Spleen (tissue), 11 donors: ENCODE results near the gene BLCAP. TPM values are rescaled to one million over a fixed set of nuclear protein-coding genes. Genes with fewer than 3 reads are reported as not detected.

Experiments
- DNase-seq: peaks from one replicate; pipeline ENCODE4 v3.0.0-alpha.2; 2020
- H3K27ac ChIP-seq, 8 donors: fragments of 200-600 bp; sonication (generic) in 7 of 8; 1 replicate in 4 of 8; 2 replicates in 4 of 8; pipeline versions ENCODE4 v1.5.0 to v1.8.0; 2016 to 2021; ENCODE audit warnings: inconsistent platforms in 4 of 8, mild to moderate bottlenecking in 4 of 8, moderate library complexity in 1 of 8
- H3K27me3 ChIP-seq, 7 donors: fragments of 200-600 bp; sonication (generic) in 6 of 7; replicated peaks in 1 of 7; 1 replicate in 4 of 7; 2 replicates in 3 of 7; pipeline versions ENCODE4 v1.5.0 to v1.8.0; 2016 to 2021; ENCODE audit warnings: inconsistent platforms in 3 of 7, mild to moderate bottlenecking in 1 of 7
- H3K36me3 ChIP-seq, 6 donors: fragments of 200-600 bp; sonication (generic) in 5 of 6; 1 replicate in 4 of 6; 2 replicates in 2 of 6; pipeline versions ENCODE4 v1.5.0 to v1.8.0; 2016 to 2021; ENCODE audit warnings: inconsistent platforms in 2 of 6
- H3K4me1 ChIP-seq, 6 donors: fragments of 200-600 bp; sonication (generic) in 5 of 6; 1 replicate in 3 of 6; 2 replicates in 3 of 6; pipeline versions ENCODE4 v1.5.0 to v1.8.0; 2016 to 2021; ENCODE audit warnings: inconsistent platforms in 3 of 6
- H3K4me3 ChIP-seq, 8 donors: fragments of 200-600 bp; sonication (generic) in 7 of 8; 1 replicate in 4 of 8; 2 replicates in 4 of 8; pipeline versions ENCODE4 v1.5.0 to v1.8.0; 2016 to 2021; ENCODE audit warnings: inconsistent platforms in 4 of 8, mild to moderate bottlenecking in 4 of 8, moderate library complexity in 2 of 8
- H3K9me3 ChIP-seq, 8 donors: fragments of 200-600 bp; sonication (generic) in 7 of 8; 1 replicate in 4 of 8; 2 replicates in 4 of 8; pipeline versions ENCODE4 v1.5.0 to v1.8.0; 2016 to 2021; ENCODE audit warnings: inconsistent platforms in 4 of 8
- POLR2A ChIP-seq, 3 donors: fragments of 450-650 bp; IDR thresholded peaks; one replicate each; pipeline ENCODE4 v1.5.1; 2017; ENCODE audit warnings: antibody characterized with exemption in 3 of 3, mild to moderate bottlenecking in 1 of 3
- POLR2AphosphoS5 ChIP-seq, 3 donors: sonication (generic); formaldehyde crosslinking; IDR thresholded peaks; one replicate each; pipeline ENCODE4 v1.5.1; 2017; ENCODE audit warnings: antibody characterized with exemption in 3 of 3
- WGBS, 5 donors: extraction: QIAGEN DNeasy Blood & Tissue Kit in 3 of 5; methylation state at CpG; one replicate each; pipeline versions ENCODE4 v1.1.5 to v1.1.7; 2013 to 2018; 5-methylcytosine and 5-hydroxymethylcytosine counted together
- intact Hi-C: fragments of 100-400 bp; cut with DNase I; formaldehyde crosslinking; loops from one replicate; pipeline ENCODE4 v1.15.0; 2023; ENCODE audit warnings: low total_unique reads
- polyA plus RNA-seq, 3 donors: library from polyadenylated mRNA; stranded (reverse); fragments of 200-250 nt; gene quantifications; one replicate each; pipeline ENCODE4 v1.2.1, GENCODE V29; 2013
- total RNA-seq, 7 donors: library from RNA; depleted of rRNA in 3 of 7; stranded (reverse); fragments of >200 nt in 3 of 7; fragmentation: NEBNext Ultra II Directional in 4 of 7; extraction: Animal tissue kit (Norgen Biotek cat#: 25700) in 4 of 7; gene quantifications; one replicate each; pipeline versions ENCODE4 v1.1.0 to v1.2.1, GENCODE V29; 2016 to 2021
- TF ChIP-seq, protein P1 (sequence below), 11 experiments: fragments of 200-600 bp in 7 of 11; fragments of 450-650 bp in 4 of 11; sonication (generic) in 4 of 11; IDR thresholded peaks in 8 of 11; conservative IDR thresholded peaks in 3 of 11; 1 replicate in 7 of 11; 2 replicates in 4 of 11; pipeline versions ENCODE4 v1.4.0 to v1.8.0; 2016 to 2021; ENCODE audit warnings: antibody characterized with exemption in 11 of 11, inconsistent platforms in 4 of 11, mild to moderate bottlenecking in 1 of 11
- donor health status: healthy with polysubstance abuse.
- donor health status: DM: no; HTN: no; CAD: no; lungs with moderate emphysema.
- donor health status: DM: no; HTN: no; CAD: no.
- donor health status: Bipolar disorder and iron deficiency.
- donor health status: healthy.
- donor health status: DM: no; HTN: no; CAD: no.
- donor health status: DM: yes; HTN: yes; CAD: no.

Gene BLCAP
- total and polyA plus RNA-seq, 10 donors: 56.8 to 94.7 (median 67.3) TPM

DNA sequence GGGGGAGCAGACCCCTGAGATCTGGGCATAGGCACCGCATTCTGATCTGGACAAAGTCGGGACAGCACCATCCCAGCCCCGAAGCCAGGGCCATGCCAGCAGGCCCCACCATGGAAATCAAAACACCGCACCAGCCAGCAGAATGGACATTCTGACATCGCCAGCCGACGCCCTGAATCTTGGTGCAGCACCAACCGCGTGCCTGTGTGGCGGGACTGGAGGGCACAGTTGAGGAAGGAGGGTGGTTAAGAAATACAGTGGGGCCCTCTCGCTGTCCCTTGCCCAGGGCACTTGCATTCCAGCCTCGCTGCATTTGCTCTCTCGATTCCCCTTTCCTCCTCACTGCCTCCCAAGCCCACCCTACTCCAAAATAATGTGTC is 4.7 kb downstream of the BLCAP start:
- peak; percentile 58 for DNase-seq
- Histone ChIP-seq H3K4me3 (no peak overlapping the region), H3K27me3 (no peaks in the 10 kb centered on the region), H3K9me3 (no peaks in the 10 kb centered on the region), H3K27ac (no peak overlapping the region), H3K4me1 (peaks cover 16 to 91% (median 72%) of the 10 kb centered on the region in 6 donors), H3K36me3 (peaks cover 0 to 45% (median 11%) of the 10 kb centered on the region in 6 donors)
- TF ChIP-seq, protein P1, sequence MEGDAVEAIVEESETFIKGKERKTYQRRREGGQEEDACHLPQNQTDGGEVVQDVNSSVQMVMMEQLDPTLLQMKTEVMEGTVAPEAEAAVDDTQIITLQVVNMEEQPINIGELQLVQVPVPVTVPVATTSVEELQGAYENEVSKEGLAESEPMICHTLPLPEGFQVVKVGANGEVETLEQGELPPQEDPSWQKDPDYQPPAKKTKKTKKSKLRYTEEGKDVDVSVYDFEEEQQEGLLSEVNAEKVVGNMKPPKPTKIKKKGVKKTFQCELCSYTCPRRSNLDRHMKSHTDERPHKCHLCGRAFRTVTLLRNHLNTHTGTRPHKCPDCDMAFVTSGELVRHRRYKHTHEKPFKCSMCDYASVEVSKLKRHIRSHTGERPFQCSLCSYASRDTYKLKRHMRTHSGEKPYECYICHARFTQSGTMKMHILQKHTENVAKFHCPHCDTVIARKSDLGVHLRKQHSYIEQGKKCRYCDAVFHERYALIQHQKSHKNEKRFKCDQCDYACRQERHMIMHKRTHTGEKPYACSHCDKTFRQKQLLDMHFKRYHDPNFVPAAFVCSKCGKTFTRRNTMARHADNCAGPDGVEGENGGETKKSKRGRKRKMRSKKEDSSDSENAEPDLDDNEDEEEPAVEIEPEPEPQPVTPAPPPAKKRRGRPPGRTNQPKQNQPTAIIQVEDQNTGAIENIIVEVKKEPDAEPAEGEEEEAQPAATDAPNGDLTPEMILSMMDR (IDR thresholded peaks at IDR 0.05 in 8 of 11, conservative IDR thresholded peaks at IDR 0.05 in 3 of 11): no peak
- no peak for TF ChIP-seq POLR2A (IDR thresholded peaks at IDR 0.05)
- no peak for TF ChIP-seq POLR2AphosphoS5 (IDR thresholded peaks at IDR 0.05)
- 87 to 96% (median 93%) methylated on average over 13 of the region's 13 CpGs for WGBS, 5 donors
- intact Hi-C loops: no loop called here

DNA sequence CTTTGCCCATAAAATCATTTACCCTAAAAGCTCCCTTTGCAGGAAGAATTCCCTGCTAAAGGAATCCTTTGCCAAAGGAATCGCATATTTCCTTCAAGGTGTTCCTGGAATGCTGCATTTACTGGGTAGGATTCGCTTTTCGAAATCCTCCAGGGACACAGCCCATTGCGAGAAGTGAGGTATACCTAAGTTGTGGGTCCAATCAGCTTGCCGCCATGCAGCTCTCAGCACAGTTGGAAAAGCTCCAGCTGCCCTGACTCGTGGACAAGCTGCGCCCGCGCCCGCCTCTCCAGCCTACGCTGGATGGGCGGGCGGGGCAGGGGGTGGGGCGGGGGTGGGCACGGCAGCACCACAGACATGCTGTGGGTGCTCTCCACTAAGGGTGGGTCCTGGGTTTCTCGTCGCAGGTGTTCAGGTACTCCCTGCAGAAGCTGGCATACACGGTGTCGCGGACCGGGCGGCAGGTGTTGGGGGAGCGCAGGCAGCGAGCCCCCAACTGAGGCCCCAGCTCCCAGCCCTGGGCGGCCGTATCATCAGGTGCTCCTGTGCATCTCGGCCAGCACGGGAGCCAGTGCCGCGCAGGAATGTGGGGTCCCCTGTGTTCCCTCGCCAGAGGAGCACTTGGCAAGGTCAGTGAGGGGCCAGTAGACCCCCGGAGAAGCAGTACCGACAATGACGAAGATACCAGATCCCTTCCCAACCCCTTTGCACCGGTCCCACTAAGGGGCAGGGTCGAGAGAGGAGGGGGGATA is 5.2 kb downstream of the BLCAP start:
- no peak overlapping the region for H3K27ac ChIP-seq
- H3K9me3 ChIP-seq: no peaks in the 10 kb centered on the region
- no peak overlapping the region for H3K4me3 ChIP-seq
- peaks cover 16 to 92% (median 73%) of the 10 kb centered on the region in 6 donors for H3K4me1 ChIP-seq
- H3K36me3 ChIP-seq: peaks cover 0 to 50% (median 15%) of the 10 kb centered on the region in 6 donors
- no peak for TF ChIP-seq POLR2AphosphoS5 (IDR thresholded peaks at IDR 0.05)
- TF ChIP-seq, protein P1 (IDR thresholded peaks at IDR 0.05 in 8 of 11, conservative IDR thresholded peaks at IDR 0.05 in 3 of 11): no peak
- no peak for TF ChIP-seq POLR2A (IDR thresholded peaks at IDR 0.05)
- intact Hi-C loops: no loop called here
- 85 to 93% (median 91%) methylated on average over 22 to 36 of the region's 36 CpGs for WGBS, 5 donors
- no peaks in the 10 kb centered on the region for H3K27me3 ChIP-seq
- DNase-seq: peak; percentile 74

DNA sequence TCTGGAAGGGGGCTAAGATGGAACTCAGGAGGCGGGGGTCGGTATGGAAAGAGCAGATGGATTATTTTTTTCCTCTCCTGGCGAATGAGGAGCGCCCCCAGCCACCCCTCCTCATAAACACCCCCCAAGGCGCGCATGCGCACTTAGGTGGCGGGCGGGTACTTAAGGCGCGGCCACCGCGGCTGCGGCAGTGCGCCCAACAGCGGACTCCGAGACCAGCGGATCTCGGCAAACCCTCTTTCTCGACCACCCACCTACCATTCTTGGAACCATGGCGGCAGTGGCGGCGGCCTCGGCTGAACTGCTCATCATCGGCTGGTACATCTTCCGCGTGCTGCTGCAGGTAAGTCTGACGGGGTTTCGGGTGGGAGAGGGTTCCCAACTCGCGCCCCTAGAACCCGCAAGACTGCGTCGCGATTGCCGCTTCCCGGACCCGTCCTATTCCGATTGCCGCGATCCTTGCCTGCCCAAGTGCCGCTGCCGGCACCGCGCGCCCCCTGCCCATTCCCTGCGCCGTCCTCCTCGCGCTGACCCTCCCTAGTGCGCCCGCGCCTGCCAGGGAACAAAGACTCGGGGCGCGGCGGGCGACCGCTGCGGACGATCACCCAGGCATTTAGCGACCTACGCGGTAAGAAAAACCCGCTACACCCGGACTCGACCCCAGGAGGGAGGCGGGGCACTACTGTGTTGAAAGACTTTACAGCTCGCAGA is 6.5 kb downstream of the BLCAP start, which contains the start of gene NNAT:
TSS of gene NNAT (plus strand) at position 190 of the 711 bp plus-strand sequence. CDS start at position 272, 82 bp downstream.
- 60 to 75% (median 73%) methylated on average over 66 to 69 of the region's 69 CpGs for WGBS, 5 donors
- Histone ChIP-seq H3K4me1 (peaks cover 13 to 83% (median 65%) of the 10 kb centered on the region in 6 donors), H3K4me3 (peak within 1 kb of the TSS in 3 of 8 donors; percentile 11 to 58 (median 37)), H3K27ac (no peak within 1 kb of the TSS), H3K27me3 (no peaks in the 10 kb centered on the region), H3K36me3 (peaks cover 0 to 61% (median 20%) of the 10 kb centered on the region in 6 donors), H3K9me3 (no peaks in the 10 kb centered on the region)
- no peak for DNase-seq
- TF ChIP-seq POLR2AphosphoS5 (IDR thresholded peaks at IDR 0.05): peak in 1 of 3 donors; percentile 33
- TF ChIP-seq POLR2A (IDR thresholded peaks at IDR 0.05): no peak
- intact Hi-C loops: no loop called here

DNA sequence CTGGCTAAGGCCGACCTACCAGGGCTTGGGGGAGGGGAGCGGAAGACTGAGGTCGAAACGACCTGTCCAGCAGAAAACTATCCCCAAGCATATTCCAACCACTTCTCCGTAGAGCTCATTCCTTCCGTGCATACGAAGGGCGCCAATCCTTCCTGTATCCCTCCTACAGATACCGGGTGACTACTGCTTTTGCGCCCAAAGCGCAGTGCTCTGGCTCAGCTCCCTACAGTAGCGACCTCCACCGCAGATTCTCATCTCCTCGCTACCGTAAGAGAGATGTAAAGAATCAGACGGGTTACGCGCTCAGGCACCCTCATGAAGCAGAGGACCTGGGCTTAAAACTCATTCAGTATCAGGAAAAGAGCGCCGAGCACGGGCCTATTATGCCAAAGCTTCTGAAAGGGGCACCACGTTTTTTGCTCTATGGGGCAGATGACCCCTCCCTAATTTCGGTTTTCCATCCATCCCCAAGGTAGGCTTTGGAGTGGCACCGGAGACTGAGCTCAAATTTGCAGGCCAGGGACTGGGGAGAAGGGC is 7.2 kb downstream of the BLCAP start:
- 77 to 89% (median 83%) methylated on average over 24 of the region's 24 CpGs for WGBS, 5 donors
- H3K9me3 ChIP-seq: no peaks in the 10 kb centered on the region
- intact Hi-C loops: no loop called here
- peaks cover 8 to 76% (median 58%) of the 10 kb centered on the region in 6 donors for H3K4me1 ChIP-seq
- H3K36me3 ChIP-seq: peaks cover 0 to 69% (median 20%) of the 10 kb centered on the region in 6 donors
- no peaks in the 10 kb centered on the region for H3K27me3 ChIP-seq
- no peak overlapping the region for H3K27ac ChIP-seq
- peak overlapping the region in 2 of 8 donors; percentile 37 to 58 for H3K4me3 ChIP-seq
- no peak for DNase-seq
- TF ChIP-seq POLR2A (IDR thresholded peaks at IDR 0.05): no peak
- TF ChIP-seq, protein P1 (IDR thresholded peaks at IDR 0.05 in 8 of 11, conservative IDR thresholded peaks at IDR 0.05 in 3 of 11): no peak
- no peak for TF ChIP-seq POLR2AphosphoS5 (IDR thresholded peaks at IDR 0.05)
